CD4-positive, alpha-beta T cell treated with Interleukin-17A for 4 hours (primary cell): ENCODE data around the gene CAMTA1.
"Not testable (repeated sequence)": the region's sequence is repeated elsewhere in the genome, so short reads cannot be mapped to it uniquely, and the experiment has no call there.

Experiments
- DNase-seq: peaks from one replicate; pipeline ENCODE4 v3.0.0-alpha.2; 2020; ENCODE audit warnings: mixed read lengths

CAMTA1 gene

GRCh38 chr1:7298749-7299151, 513.5 kb downstream of the CAMTA1 start:
- no peak for DNase-seq

- no peak for DNase-seq
Observed at GRCh38 chr1:7299329-7299799, 514.1 kb downstream of the CAMTA1 start.

GRCh38 chr1:7299994-7300393, 514.7 kb downstream of the CAMTA1 start:
- DNase-seq, result no peak

- DNase-seq, result no peak
Observed at GRCh38 chr1:7300893-7301663, 515.8 kb downstream of the CAMTA1 start.

GRCh38 chr1:7301664-7301981, 516.4 kb downstream of the CAMTA1 start:
- DNase-seq, result no peak

- no peak for DNase-seq
Observed at GRCh38 chr1:7302126-7302525, 516.9 kb downstream of the CAMTA1 start.

GRCh38 chr1:7302873-7303272, 517.6 kb downstream of the CAMTA1 start:
- no peak for DNase-seq

GRCh38 chr1:7303554-7304317, 518.5 kb downstream of the CAMTA1 start:
- no peak for DNase-seq

GRCh38 chr1:7313081-7313546, 527.9 kb downstream of the CAMTA1 start:
- no peak for DNase-seq

- no peak for DNase-seq
Observed at GRCh38 chr1:7313826-7314225, 528.6 kb downstream of the CAMTA1 start.

GRCh38 chr1:7315316-7315715, 530.1 kb downstream of the CAMTA1 start:
- DNase-seq, result no peak

- no peak for DNase-seq
Observed at GRCh38 chr1:7315946-7316345, 530.7 kb downstream of the CAMTA1 start.

- no peak for DNase-seq
Observed at GRCh38 chr1:7317888-7318287, 532.6 kb downstream of the CAMTA1 start.

GRCh38 chr1:7319196-7319595, 533.9 kb downstream of the CAMTA1 start:
- DNase-seq, result no peak

- DNase-seq, result no peak
Observed at GRCh38 chr1:7320661-7321060, 535.4 kb downstream of the CAMTA1 start.

GRCh38 chr1:7322283-7322785, 537.1 kb downstream of the CAMTA1 start:
- DNase-seq, result no peak

- no peak for DNase-seq
Observed at GRCh38 chr1:7322912-7323311, 537.7 kb downstream of the CAMTA1 start.

- DNase-seq, result no peak
Observed at GRCh38 chr1:7325254-7325653, 540.0 kb downstream of the CAMTA1 start.

- DNase-seq, result no peak
Observed at GRCh38 chr1:7326366-7326765, 541.1 kb downstream of the CAMTA1 start.

GRCh38 chr1:7327849-7328248, 542.6 kb downstream of the CAMTA1 start:
- DNase-seq, result no peak

GRCh38 chr1:7329868-7330615, 544.8 kb downstream of the CAMTA1 start:
- no peak for DNase-seq

- DNase-seq, result not testable (repeated sequence)
Observed at GRCh38 chr1:7330726-7331125, 545.5 kb downstream of the CAMTA1 start.

GRCh38 chr1:7331926-7332535, 546.8 kb downstream of the CAMTA1 start:
- DNase-seq, result no peak
